ENCODE results near the gene SETD4.

SETD4 gene

DNA sequence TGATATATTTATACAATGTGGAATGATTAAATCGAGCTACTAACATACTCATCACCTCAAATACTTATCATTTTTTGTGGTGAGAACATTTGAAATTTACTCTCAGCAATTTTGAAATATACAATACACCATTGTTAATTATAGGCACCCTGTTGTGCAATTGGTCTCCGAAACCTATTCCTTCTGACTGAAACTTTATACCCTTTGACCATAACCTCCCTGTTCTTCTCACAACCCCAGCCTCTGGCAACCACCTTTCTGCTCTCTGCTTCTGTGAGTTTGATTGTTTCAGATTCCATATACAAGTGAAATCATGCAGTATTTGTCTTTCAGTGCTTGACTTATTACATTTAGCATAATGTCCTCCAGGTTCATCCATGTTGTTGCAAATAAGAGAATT, 49.5 kb downstream of the SETD4 start:
- FAIRE-seq (no peak), DNase-seq (ENCODE audit: low spot score) (no peak)

DNA sequence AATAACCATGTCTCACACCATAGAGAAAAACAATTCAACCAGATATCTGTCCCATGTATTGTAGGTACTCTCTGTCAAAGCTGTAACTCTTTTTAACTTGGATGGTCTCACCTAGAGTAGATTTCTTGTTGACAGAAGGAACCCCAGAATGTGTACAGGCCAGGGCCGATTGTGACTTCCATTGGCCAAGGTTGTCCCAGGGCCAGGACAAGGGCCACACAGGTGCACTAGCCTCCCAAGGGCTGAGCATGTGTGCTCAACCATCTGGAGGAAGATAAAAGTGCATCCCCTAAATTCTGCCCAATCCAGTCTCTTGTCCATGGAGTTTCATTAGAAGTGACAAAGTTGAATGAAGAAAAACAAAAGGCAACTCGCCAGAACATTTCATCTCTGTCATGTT, 51.8 kb downstream of the SETD4 start:
- DNase-seq (ENCODE audit: low spot score) (no peak), FAIRE-seq (no peak)

DNA sequence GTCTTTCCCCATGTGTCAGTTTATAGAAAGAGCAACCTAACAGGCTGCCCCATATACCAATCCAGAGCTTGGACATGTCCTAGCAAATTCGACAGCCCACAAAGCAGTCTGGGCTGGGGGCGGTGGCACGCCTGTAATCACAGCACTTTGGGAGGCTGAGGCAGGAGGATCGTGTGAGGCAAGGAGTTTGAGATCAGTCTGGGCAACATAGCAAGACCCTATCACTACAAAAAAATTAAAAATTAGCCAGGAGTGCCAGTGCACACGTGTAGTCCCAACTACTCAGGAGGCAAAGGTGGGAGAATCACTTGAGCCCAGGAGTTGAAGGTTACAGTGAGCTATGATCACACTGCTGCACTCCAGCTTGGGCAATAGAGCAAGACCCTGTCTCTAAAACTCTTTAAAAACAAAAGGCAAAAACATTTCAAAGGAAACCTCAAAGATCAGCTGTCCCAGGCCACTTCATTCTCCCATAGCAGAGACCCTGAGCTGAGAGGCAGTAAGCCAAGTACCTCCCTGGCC, 54.4 kb downstream of the SETD4 start:
- FAIRE-seq, result no peak
- no peak for DNase-seq (ENCODE audit: low spot score)

DNA sequence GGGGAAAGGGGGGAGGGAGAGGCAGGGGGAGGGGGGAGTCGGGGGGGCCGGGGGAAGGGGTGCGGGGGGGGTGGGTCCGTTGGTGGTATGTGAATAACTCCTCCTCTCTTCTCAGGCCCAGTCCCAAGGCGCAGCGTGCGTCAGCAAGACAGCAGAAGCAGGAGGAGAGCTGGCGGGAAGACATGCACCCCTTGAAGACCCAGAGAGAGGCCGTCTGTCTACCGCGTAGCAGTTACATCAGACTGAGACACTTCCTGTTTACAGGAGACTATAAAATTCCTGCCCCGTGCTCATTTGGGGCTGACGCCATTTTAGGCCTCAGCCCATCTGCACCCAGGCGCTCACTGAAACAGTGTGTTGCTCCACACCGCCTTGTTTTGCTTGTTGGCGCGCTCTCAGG, 55.3 kb downstream of the SETD4 start:
- FAIRE-seq, result no peak

DNA sequence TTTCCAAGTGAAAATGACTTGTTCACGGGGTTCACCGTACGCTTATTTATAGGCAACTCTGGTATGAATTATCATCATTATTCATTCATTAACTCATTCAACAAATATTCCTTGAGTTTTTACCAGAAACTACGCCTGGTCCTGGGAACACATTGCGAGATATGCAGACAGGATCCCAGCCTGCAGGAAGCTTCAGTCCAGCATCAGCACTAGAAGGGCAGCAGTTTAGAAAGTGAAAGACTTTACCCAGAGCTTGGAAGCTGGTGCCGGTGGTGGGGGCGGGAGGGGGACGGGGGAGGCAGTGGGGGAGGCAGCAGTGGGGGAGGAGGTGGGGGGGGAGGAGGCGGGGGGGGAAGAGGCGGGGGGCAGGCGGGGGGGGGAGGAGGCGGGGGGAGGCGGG, 55.9 kb downstream of the SETD4 start:
- DNase-seq (ENCODE audit: low spot score), result no peak
- FAIRE-seq, result no peak

More for the DNA sequence above, 55.3 kb downstream of the SETD4 start:
- no peak for DNase-seq (ENCODE audit: low spot score)

DNA sequence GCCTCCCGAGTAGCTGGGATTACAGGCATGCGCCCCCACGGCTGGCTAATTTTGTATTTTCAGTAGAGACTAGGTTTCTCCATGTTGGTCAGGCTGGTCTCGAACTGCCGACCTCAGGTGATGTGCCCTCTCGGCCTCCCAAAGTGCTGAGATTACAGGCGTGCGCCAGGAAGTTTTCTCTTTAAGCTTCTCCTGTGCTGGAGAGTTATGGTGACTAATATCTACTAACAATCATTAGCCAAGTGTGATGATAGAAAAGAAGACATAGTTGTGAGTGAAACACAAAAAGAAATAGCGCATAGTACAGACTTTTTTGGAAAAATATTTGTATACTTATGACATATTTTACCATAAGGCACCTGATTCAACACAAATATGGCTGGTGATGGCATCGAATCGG, 56.5 kb downstream of the SETD4 start:
- no peak for DNase-seq (ENCODE audit: low spot score)
- no peak for FAIRE-seq

DNA sequence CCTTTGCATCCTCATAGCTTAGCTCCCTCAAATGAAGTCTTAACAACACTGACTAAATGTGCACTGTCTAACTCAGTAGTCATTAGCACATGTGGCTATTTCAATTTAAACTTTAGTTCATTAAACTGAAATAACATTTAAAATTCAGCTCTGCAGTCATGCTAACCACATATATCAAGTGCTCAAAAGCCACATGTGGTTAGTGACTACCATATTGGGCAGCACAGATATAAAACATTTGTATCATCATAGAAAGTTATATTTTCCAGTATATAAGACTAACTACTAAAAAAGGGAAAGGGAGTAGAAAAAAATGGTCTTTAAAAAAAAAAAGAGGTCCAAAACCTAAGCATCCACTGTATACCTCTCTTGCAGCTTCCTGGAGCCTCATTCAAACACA, 64.1 kb downstream of the SETD4 start:
- FAIRE-seq, result no peak
- no peak for DNase-seq (ENCODE audit: low spot score)

DNA sequence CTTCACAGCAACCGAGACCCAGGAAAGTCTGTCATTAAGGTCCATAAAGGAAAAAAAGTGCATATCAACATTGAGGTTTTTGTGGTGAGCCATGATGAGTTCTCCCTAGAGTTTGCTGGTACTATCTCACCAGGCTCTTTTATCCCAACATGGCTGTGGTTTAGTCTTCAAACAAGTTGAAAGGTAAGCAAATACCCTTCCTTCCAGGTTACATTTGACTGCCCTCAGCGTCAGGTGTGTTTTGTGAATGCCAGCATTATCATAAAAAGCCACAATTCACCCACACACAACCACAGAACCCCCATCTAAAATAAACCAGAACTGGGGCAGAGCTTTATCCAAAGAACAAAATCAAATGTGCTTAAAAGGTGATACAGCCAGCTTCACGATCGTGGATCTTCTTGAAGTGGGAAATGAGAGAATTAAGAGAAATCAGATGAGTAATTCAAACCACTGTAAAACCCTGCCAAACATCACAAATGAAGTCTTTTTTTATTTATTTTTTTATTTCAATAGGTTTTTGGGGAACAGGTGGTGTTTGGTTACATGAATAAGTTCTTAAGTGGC, 64.7 kb downstream of the SETD4 start:
- FAIRE-seq (no peak), DNase-seq (ENCODE audit: low spot score) (no peak)

DNA sequence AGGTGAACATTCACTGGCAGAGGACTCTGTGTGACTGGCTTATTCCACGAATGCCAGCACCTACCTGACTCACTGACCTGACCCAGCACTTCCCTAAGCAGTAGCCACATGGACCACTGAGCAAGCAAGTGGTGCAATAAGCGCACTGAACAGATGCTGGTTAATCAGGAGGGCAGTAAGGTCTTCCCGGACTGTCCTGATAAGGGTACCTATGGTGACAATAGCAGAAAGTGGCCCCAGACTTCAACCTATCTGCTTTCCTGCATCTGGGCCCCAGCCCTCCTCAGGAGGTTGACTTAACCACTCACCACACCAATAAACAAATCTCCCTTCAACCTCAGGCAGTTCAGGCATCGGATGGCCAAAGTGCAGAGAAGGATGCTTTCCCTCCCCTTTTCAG, 65.7 kb downstream of the SETD4 start:
- FAIRE-seq, result no peak

DNA sequence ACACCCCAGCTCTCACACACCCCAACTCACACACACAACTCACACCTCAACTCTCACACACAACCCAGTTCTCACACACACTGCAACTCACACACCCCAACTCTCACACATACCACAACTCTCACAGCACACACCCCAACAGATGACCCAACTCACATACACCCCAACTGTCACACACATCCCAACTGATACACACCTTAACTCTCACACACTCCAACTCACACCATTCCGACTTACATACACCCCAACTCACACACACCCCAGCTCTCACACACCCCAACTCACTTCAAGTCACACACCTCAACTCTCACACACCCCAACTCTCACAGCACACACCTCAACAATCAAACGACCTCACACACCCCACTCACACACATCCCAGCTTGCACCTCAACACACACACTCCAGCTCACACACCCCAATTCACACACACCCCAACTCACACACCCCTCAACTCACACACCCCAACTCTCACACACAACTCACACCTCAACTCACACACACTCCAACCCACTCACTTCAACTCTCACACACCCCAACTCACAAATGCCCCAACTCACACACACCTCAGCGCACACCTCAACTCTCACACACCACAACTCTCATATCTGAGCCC, 66.3 kb downstream of the SETD4 start:
- FAIRE-seq (no peak), DNase-seq (ENCODE audit: low spot score) (no peak)

More for the DNA sequence above, 65.7 kb downstream of the SETD4 start:
- no peak for DNase-seq (ENCODE audit: low spot score)

DNA sequence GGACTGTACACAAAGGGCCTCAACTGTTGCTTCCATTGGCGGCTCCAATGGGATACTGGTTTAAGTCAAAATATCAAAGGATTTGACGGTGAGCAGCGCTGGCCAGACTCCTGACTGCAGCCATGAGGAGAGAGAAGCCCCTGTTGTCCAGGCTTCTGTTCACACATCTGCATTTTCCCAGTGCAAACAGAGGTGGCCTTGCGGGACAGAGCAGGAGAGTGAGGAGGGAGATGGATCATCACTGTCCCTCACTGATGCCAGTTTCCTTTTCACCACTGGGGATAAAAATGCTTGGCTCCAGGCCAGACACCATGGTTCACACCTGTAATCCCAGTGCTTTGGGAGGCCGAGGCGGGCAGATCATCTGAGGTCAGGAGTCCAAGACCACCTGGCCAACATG, 69.2 kb downstream of the SETD4 start:
- FAIRE-seq, result no peak
- DNase-seq (ENCODE audit: low spot score), result no peak

DNA sequence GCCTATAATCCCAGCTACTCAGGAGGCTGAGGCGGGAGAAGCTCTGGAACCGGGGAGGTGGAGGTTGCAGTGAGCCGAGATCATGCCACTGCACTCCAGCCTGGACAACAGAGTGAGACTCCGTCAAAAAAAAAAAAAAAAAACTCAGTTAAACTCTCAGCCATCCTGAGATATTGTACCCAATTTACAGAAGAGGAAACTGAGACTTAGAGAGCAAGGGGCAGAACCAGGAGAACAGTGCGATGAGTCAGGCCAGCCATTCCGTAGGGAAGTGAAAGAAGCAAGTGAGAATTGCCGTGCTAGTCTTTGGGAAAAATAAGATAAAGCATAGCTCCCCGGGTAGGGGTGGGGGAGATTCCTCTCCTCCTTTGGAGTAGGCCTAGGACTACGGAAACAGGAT, 69.7 kb downstream of the SETD4 start:
- DNase-seq (ENCODE audit: low spot score) (no peak), FAIRE-seq (no peak)

DNA sequence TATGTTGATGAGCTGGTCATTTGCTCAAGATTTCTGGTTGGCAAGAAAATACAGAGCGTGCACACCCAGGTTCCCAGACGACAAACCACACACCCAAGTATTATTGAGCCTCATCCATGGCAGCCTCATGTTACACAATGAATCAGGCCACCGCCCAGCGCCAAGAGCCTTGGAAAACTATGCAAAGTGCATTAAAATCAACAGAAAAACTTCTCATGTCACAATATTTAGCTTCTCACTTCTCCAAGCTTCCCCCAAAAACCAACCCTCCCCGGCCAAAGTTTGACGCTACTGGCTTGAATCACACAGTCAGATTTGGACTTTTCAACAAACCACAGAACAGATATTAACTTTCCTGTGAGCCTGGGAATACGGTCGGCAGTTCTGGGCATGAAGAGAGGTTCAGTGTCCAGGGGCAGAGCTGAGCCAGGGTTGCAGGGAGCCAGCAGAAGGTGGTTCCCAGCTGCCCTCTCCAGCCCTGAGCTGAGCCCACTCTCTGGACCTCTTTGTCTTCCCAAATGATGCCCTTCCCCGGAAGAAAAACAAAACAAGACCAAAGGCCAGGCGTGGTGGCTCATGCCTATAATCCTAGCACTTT, 71.1 kb downstream of the SETD4 start:
- FAIRE-seq, result no peak
- DNase-seq (ENCODE audit: low spot score), result no peak

DNA sequence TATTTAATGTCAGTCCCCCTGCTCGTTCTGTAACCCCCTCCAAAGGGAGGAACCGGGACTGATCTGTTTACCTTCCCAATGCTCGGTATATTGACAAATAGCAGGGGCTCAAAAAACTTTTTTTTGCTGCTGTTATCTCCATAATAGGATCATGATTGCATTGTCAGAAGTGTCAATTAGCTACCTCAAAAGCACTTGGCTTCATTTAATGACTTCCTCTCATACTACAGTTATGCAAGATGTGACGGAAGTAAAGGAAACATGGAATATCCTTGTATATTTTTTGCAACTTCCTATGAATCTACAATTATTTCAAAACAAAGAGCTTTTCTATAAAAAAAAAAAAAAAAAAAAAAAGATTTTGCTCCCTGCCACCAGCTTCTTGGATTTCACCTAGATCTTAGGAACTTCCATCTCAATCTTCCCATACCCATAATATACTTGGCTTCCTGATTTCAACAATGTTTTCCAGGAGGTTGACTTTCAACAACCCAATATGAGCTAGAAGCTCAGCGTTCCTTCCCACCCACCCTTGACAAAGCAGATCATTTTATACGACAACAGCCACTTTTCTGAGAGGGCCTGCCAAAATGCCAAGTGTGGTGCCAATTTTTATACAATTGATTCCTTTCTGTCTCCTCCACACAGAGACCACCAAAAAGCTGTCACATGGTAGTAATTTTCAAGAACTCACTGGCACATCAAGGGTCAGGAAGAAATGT, 71.7 kb downstream of the SETD4 start:
- no peak for FAIRE-seq

DNA sequence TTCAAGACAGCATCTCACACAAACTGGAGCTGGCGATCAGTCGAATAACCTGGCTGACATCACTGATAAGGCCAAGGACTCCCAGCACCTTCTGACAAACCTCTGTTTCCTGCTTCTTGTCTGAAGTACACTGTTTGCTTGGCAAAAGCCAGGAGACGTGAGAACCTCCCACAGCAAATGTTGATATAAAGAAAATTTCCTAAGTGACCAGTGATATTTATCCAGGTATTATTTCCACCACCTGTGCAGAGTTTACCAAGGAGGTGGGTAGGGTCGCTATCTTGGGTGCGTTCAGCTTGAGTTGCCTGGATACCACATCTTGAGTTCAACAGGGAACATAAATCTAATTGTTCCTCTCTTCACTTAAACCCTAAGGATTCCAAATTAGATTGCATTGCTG, 72.9 kb downstream of the SETD4 start:
- DNase-seq (ENCODE audit: low spot score) (no peak), FAIRE-seq (no peak)

More for the DNA sequence above, 71.7 kb downstream of the SETD4 start:
- no peak for DNase-seq (ENCODE audit: low spot score)

DNA sequence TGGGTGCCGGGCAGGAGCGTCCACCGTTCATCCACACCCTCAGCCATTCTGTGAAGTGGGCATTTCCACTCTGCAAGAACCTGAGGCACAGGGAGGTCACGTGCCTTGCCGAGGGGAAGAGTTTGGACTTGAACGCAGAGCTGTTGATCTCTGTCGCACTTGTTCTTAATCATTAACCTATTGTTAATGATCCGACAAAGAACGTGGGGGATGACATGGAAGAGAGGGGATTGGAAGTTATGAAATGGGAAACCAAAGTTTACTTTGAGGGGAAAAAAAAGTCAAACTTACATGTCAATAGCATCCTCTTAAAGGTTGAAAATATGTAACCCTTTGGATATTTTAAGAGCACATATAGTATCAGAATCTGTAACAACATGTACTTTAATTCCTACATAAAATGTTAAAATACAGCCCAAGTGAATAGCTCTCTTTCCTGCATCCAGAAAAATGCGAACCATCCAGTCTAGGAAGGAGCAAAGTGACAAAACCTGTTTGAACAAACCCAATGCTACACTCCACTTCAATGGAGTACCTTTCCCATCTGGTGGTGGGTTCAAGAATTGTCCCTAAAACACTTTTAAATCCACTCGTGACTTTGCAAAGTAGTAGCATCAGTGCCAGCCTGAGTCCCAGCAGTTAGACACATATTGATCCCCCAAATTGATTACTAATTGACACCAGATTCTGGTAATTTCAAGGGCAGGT, 75.5 kb downstream of the SETD4 start:
- DNase-seq (ENCODE audit: low spot score) (no peak), FAIRE-seq (no peak)
